H9 (cell line): ENCODE measurements around the gene TECTB. TPM values are rescaled to one million over a fixed set of nuclear protein-coding genes. Genes with fewer than 3 reads are reported as not detected.

Source experiments
- DNase-seq: peaks from one replicate; pipeline ENCODE4 v3.0.0-alpha.2; 2017
- H2AFZ ChIP-seq: one replicate; pipeline ENCODE4 v1.6.1; 2013; ENCODE audit warnings: mild to moderate bottlenecking, low read length, control low read depth, moderate library complexity
- H2AK5ac ChIP-seq: 2 replicates; pipeline ENCODE4 v1.6.1; 2013; ENCODE audit warnings: low read length, control low read depth, mixed read lengths; ENCODE audit not compliant: insufficient read length
- H2BK120ac ChIP-seq: one replicate; pipeline ENCODE4 v1.6.1; 2013; ENCODE audit warnings: low read depth, mild to moderate bottlenecking, low read length, control low read depth, inconsistent platforms; ENCODE audit not compliant: poor library complexity, severe bottlenecking
- H2BK12ac ChIP-seq: 2 replicates; pipeline ENCODE4 v1.6.1; 2013; ENCODE audit warnings: low read length, control low read depth, mixed read lengths, low read depth; ENCODE audit not compliant: insufficient read length
- H2BK15ac ChIP-seq: 2 replicates; pipeline ENCODE4 v1.6.1; 2013; ENCODE audit warnings: low read depth, low read length, control low read depth
- H2BK20ac ChIP-seq: one replicate; pipeline ENCODE4 v1.6.1; 2013; ENCODE audit warnings: low read depth, mild to moderate bottlenecking, low read length, control low read depth, inconsistent platforms; ENCODE audit not compliant: poor library complexity, severe bottlenecking
- H2BK5ac ChIP-seq: 2 replicates; pipeline ENCODE4 v1.6.1; 2013; ENCODE audit warnings: low read length, control low read depth, mixed read lengths; ENCODE audit not compliant: insufficient read length
- H3K14ac ChIP-seq: 2 replicates; pipeline ENCODE4 v1.6.1; 2013; ENCODE audit warnings: low read length, control low read depth; ENCODE audit not compliant: insufficient read depth
- H3K18ac ChIP-seq: 2 replicates; pipeline ENCODE4 v1.6.1; 2013; ENCODE audit warnings: low read depth, mild to moderate bottlenecking, mixed read lengths, low read length, control low read depth; ENCODE audit not compliant: insufficient read length
- H3K23ac ChIP-seq: 2 replicates; pipeline ENCODE4 v1.6.1; 2013; ENCODE audit warnings: low read length, control low read depth, mixed read lengths, low read depth; ENCODE audit not compliant: insufficient read length
- H3K23me2 ChIP-seq: 2 replicates; pipeline ENCODE4 v1.6.1; 2013; ENCODE audit warnings: low read depth, mild to moderate bottlenecking, mixed read lengths, low read length, control low read depth; ENCODE audit not compliant: insufficient read length, poor library complexity, severe bottlenecking
- H3K27ac ChIP-seq: 2 replicates; pipeline ENCODE4 v1.5.1; 2013; ENCODE audit warnings: low read length, control low read depth, mixed read lengths, low read depth; ENCODE audit not compliant: insufficient read length
- H3K27me3 ChIP-seq: 2 replicates; pipeline ENCODE4 v1.6.1; 2013; ENCODE audit warnings: low read length, control low read depth, inconsistent platforms; ENCODE audit not compliant: insufficient read depth
- H3K4ac ChIP-seq: 2 replicates; pipeline ENCODE4 v1.6.1; 2013; ENCODE audit warnings: low read depth, mild to moderate bottlenecking, control low read depth, inconsistent platforms, low read length, moderate library complexity
- H3K4me1 ChIP-seq: 2 replicates; pipeline ENCODE4 v1.6.1; 2013; ENCODE audit warnings: low read length, control low read depth, inconsistent platforms; ENCODE audit not compliant: insufficient read depth
- H3K4me2 ChIP-seq: 2 replicates; pipeline ENCODE4 v1.6.1; 2013; ENCODE audit warnings: low read length, control low read depth, mixed read lengths; ENCODE audit not compliant: insufficient read length, insufficient read depth
- H3K56ac ChIP-seq: 2 replicates; pipeline ENCODE4 v1.6.1; 2013; ENCODE audit warnings: low read depth, mild to moderate bottlenecking, mixed read lengths, low read length, control low read depth; ENCODE audit not compliant: insufficient read length
- H3K79me1 ChIP-seq: 2 replicates; pipeline ENCODE4 v1.6.1; 2013; ENCODE audit warnings: low read depth, mild to moderate bottlenecking, moderate library complexity, low read length, control low read depth, inconsistent platforms; ENCODE audit not compliant: insufficient read depth, poor library complexity, severe bottlenecking
- H3K79me2 ChIP-seq: 2 replicates; pipeline ENCODE4 v1.6.1; 2013; ENCODE audit warnings: low read length, control low read depth, inconsistent platforms; ENCODE audit not compliant: insufficient read depth
- H3K9ac ChIP-seq: 2 replicates; pipeline ENCODE4 v1.6.1; 2013; ENCODE audit warnings: low read length, control low read depth, mixed read lengths; ENCODE audit not compliant: insufficient read length; ENCODE audit errors: extremely low read depth
- H3K9me3 ChIP-seq: one replicate; pipeline ENCODE4 v1.6.1; 2013; ENCODE audit warnings: low read depth, low read length, inconsistent platforms; ENCODE audit not compliant: control insufficient read depth
- H3T11ph ChIP-seq: one replicate; pipeline ENCODE4 v1.6.1; 2013; ENCODE audit warnings: mild to moderate bottlenecking, low read length, control low read depth, inconsistent platforms
- H4K20me1 ChIP-seq: one replicate; pipeline ENCODE4 v1.6.1; 2013; ENCODE audit not compliant: control insufficient read depth, insufficient read length, insufficient read depth
- H4K5ac ChIP-seq: 2 replicates; pipeline ENCODE4 v1.6.1; 2013; ENCODE audit warnings: low read depth, mild to moderate bottlenecking, mixed read lengths, low read length, control low read depth; ENCODE audit not compliant: insufficient read length
- H4K8ac ChIP-seq: replicated peaks from 2 replicates; pipeline ENCODE4 v1.6.1; 2013; ENCODE audit warnings: low read length, control low read depth, mixed read lengths, low read depth; ENCODE audit not compliant: insufficient read length
- H4K91ac ChIP-seq: 2 replicates; pipeline ENCODE4 v1.6.1; 2013; ENCODE audit warnings: low read depth, mild to moderate bottlenecking, moderate library complexity, mixed read lengths, low read length, control low read depth; ENCODE audit not compliant: insufficient read length
- H3K27ac Mint-ChIP-seq, 3 experiments: 2 replicates in 2 of 3; 3 replicates in 1 of 3; pipeline ENCODE4 v1.8.0; 2020 to 2021; ENCODE audit warnings: mixed read lengths in 3 of 3, mild to moderate bottlenecking in 1 of 3, moderate library complexity in 1 of 3
- H3K27me3 Mint-ChIP-seq: 2 replicates; pipeline ENCODE4 v1.8.0; 2021; ENCODE audit warnings: low read depth, mild to moderate bottlenecking, moderate library complexity, mixed read lengths
- H3K36me3 Mint-ChIP-seq, 3 experiments: 2 replicates in 2 of 3; 3 replicates in 1 of 3; pipeline ENCODE4 v1.8.0; 2020 to 2021; ENCODE audit warnings: low read depth in 3 of 3, mixed read lengths in 3 of 3; ENCODE audit not compliant: insufficient read depth in 1 of 3
- H3K4me1 Mint-ChIP-seq, 2 experiments: 2 replicates each; pipeline ENCODE4 v1.8.0; 2020; ENCODE audit warnings: mixed read lengths in 2 of 2
- H3K4me3 Mint-ChIP-seq, 2 experiments: 2 replicates in 1 of 2; 3 replicates in 1 of 2; pipeline ENCODE4 v1.8.0; 2020 to 2021; ENCODE audit warnings: mild to moderate bottlenecking in 2 of 2, mixed read lengths in 2 of 2, moderate library complexity in 1 of 2
- H3K9me3 Mint-ChIP-seq, 2 experiments: 2 replicates in 1 of 2; 3 replicates in 1 of 2; pipeline ENCODE4 v1.8.0; 2020; ENCODE audit warnings: mild to moderate bottlenecking in 2 of 2, mixed read lengths in 2 of 2, moderate library complexity in 1 of 2
- WGBS: extraction: QIAGEN DNeasy Blood & Tissue Kit; methylation state at CpG from one replicate; pipeline ENCODE4 v1.1.7; 2013; ENCODE audit warnings: missing lambda C conversion rate, low lambda C conversion rate, mixed read lengths; ENCODE audit not compliant: insufficient read length; ENCODE audit errors: extremely low coverage; 5-methylcytosine and 5-hydroxymethylcytosine counted together
- total RNA-seq: library from RNA; stranded (reverse); gene quantifications from 2 replicates; pipeline ENCODE4 v1.2.1, GENCODE V29; 2021
- TF ChIP-seq, protein P1 (sequence below): fragments of 200-600 bp; sonication (generic); conservative IDR thresholded peaks from 3 replicates; pipeline ENCODE4 v1.8.0; 2021; ENCODE audit warnings: antibody characterized with exemption, mild to moderate bottlenecking

The TECTB gene
- total RNA-seq, 1 experiment from 2014 or later = not detected

DNA sequence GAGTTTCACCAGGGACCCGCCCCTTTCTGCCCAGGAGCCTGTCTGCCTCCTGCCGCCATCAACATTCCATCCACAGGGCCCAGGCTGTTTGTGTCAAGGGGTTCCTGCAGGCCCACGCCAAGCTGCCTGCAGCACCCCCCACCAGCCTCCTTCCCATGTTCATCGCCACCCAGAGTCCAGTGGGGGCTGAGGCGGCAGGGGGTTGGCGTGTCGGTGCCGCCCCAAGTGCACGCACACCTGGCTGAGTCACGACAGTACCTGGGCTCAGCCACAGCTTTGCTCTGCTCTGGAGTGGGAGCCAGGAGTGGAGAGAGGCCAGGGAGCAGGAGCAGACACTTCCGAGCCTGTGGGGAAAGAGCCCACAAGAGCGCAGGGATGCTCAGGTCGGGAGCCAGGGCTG, 42.8 kb upstream of the TECTB start:
- Histone ChIP-seq H3K4me1 (no peaks in the 10 kb centered on the region), H3K79me1 (no peaks in the 10 kb centered on the region), H3K27ac (no peak overlapping the region), H3K23ac (no peak overlapping the region), H3K18ac (no peak overlapping the region), H4K91ac (no peak overlapping the region), H4K20me1 (no peaks in the 10 kb centered on the region), H4K8ac (no peak overlapping the region), H3K9ac (no peak overlapping the region), H3K9me3 (no peaks in the 10 kb centered on the region), H3K27me3 (no peaks in the 10 kb centered on the region), H4K5ac (no peak overlapping the region), H2BK120ac (no peak overlapping the region), H3K4me2 (no peak overlapping the region), H2BK12ac (no peak overlapping the region), H2BK5ac (no peak overlapping the region), H3K56ac (no peak overlapping the region), H3T11ph (no peak overlapping the region), H3K79me2 (no peaks in the 10 kb centered on the region), H3K23me2 (no peaks in the 10 kb centered on the region), H3K4ac (no peak overlapping the region), H2BK15ac (no peak overlapping the region), H2BK20ac (no peak overlapping the region), H2AFZ (no peak overlapping the region), H2AK5ac (no peak overlapping the region), H3K14ac (no peak overlapping the region)
- DNase-seq = no peak
- TF ChIP-seq, protein P1, sequence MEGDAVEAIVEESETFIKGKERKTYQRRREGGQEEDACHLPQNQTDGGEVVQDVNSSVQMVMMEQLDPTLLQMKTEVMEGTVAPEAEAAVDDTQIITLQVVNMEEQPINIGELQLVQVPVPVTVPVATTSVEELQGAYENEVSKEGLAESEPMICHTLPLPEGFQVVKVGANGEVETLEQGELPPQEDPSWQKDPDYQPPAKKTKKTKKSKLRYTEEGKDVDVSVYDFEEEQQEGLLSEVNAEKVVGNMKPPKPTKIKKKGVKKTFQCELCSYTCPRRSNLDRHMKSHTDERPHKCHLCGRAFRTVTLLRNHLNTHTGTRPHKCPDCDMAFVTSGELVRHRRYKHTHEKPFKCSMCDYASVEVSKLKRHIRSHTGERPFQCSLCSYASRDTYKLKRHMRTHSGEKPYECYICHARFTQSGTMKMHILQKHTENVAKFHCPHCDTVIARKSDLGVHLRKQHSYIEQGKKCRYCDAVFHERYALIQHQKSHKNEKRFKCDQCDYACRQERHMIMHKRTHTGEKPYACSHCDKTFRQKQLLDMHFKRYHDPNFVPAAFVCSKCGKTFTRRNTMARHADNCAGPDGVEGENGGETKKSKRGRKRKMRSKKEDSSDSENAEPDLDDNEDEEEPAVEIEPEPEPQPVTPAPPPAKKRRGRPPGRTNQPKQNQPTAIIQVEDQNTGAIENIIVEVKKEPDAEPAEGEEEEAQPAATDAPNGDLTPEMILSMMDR = no peak
- Mint-ChIP-seq H3K36me3 (peaks cover 0 to 5% (median 0%) of the 10 kb centered on the region in 3 experiments; a peak in 1 of 7 replicates), H3K9me3 (peaks cover 10 to 13% of the 10 kb centered on the region in 2 experiments), H3K27me3 (no peaks in the 10 kb centered on the region; the same call in none of the 2 replicates), H3K4me1 (peaks cover 9 to 10% of the 10 kb centered on the region in 2 experiments), H3K4me3 (no peak overlapping the region), H3K27ac (no peak overlapping the region)
- WGBS = no CpG with 5 or more reads among the region's 13 CpGs
